Gastroesophageal sphincter (tissue), 4 donors: Measurements from ENCODE around the gene FLOT2. TPM values are rescaled to one million over a fixed set of nuclear protein-coding genes. Genes with fewer than 3 reads are reported as not detected.

Experiments used
- ATAC-seq: fragments of 150-250 bp; one replicate; pipeline ENCODE4 v1.9.1; 2016; ENCODE audit warnings: mild to moderate bottlenecking, moderate library complexity
- H3K27ac ChIP-seq, 4 donors: fragments of 200-600 bp; sonication (generic) in 3 of 4; 1 replicate in 3 of 4; 2 replicates in 1 of 4; pipeline ENCODE4 v1.5.1; 2016 to 2019
- H3K27me3 ChIP-seq: fragments of 200-600 bp; sonication (generic); one replicate; pipeline ENCODE4 v1.5.1; 2019
- H3K36me3 ChIP-seq, 2 donors: fragments of 200-600 bp; sonication (generic); one replicate each; pipeline ENCODE4 v1.5.1; 2019; ENCODE audit warnings: control low read depth in 1 of 2
- H3K4me1 ChIP-seq, 3 donors: fragments of 200-600 bp; sonication (generic); 1 replicate in 2 of 3; 2 replicates in 1 of 3; pipeline ENCODE4 v1.5.1; 2016 to 2019; ENCODE audit warnings: control low read depth in 2 of 3
- H3K4me3 ChIP-seq, 2 donors: fragments of 200-600 bp; sonication (generic); one replicate each; pipeline ENCODE4 v1.5.1; 2019; ENCODE audit warnings: mild to moderate bottlenecking in 1 of 2, moderate library complexity in 1 of 2
- H3K9me3 ChIP-seq, 3 donors: fragments of 200-600 bp; sonication (generic); one replicate each; pipeline ENCODE4 v1.5.1; 2017 to 2019; ENCODE audit warnings: control low read depth in 2 of 3
- EP300 ChIP-seq: sonication (generic); formaldehyde crosslinking; IDR thresholded peaks from one replicate; pipeline ENCODE4 v1.6.1; 2017; ENCODE audit warnings: antibody characterized with exemption, mild to moderate bottlenecking
- POLR2A ChIP-seq, 2 donors: fragments of 450-650 bp; IDR thresholded peaks; one replicate each; pipeline ENCODE4 v1.6.1; 2017; ENCODE audit warnings: antibody characterized with exemption in 2 of 2, mild to moderate bottlenecking in 2 of 2, moderate library complexity in 1 of 2
- POLR2AphosphoS5 ChIP-seq: sonication (generic); formaldehyde crosslinking; IDR thresholded peaks from one replicate; pipeline ENCODE4 v1.6.1; 2017; ENCODE audit warnings: antibody characterized with exemption
- WGBS, 2 donors: methylation state at CpG; one replicate each; pipeline ENCODE4 v1.1.5; 2018; ENCODE audit warnings: low coverage in 1 of 2; 5-methylcytosine and 5-hydroxymethylcytosine counted together
- total RNA-seq, 4 donors: library from RNA; depleted of rRNA; stranded (reverse); fragments of >200 nt; gene quantifications; one replicate each; pipeline ENCODE4 v1.1.0, GENCODE V29; 2016
- TF ChIP-seq, protein P1 (sequence below), 4 experiments: fragments of 200-600 bp in 2 of 4; fragments of 450-650 bp in 2 of 4; sonication (generic) in 1 of 4; IDR thresholded peaks; one replicate each; pipeline ENCODE4 v1.5.1; 2017 to 2019; ENCODE audit warnings: antibody characterized with exemption in 4 of 4, mild to moderate bottlenecking in 2 of 4, moderate library complexity in 2 of 4

FLOT2 gene
- total RNA-seq, 4 donors from 2014 or later: 71.6 to 107 (median 91.2) TPM

DNA sequence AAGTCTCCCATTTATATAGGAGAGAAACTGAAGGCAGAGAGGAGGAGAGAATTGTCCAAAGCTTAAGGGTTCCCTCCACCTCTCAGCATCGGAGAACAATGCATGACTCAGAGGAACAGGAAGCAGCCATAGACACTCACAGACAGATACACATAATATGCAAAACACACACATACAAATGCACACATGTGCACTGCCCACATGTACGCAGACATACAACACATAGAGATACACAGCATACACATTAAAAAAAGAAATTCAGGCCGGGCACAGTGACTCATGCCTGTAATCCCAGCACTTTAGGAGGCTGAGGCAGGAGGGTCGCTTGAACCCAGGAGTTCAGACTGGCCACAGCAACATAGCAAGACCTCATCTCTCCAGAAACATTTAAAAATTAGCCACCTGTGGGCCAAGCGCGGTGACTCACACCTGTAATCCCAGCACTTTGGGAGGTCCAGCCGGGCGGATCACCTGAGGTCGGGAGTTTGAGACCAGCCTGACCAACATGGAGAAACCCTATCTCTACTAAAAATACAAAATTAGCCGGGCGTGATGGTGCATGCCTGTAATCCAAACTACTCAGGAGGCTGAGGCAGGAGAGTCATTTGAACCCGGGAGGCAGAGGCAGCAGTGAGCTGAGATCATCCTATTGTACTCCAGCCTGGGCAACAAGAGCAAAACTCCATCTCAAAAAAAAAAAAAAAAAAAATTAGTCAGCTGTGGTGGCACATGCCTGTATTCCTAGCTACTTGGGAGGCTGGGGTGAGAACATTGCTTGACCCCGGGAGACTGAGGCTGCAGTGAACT lies 31.4 kb downstream of the FLOT2 start:
- Histone ChIP-seq H3K4me1 (no peaks in the 10 kb centered on the region), H3K4me3 (no peak overlapping the region), H3K36me3 (peaks cover 0 to 6% of the 10 kb centered on the region in 2 donors), H3K27ac (no peak overlapping the region), H3K9me3 (no peaks in the 10 kb centered on the region), H3K27me3 (no peaks in the 10 kb centered on the region)
- ATAC-seq: no peak
- TF ChIP-seq EP300 (no peak), POLR2AphosphoS5 (no peak), POLR2A (IDR thresholded peaks at IDR 0.05) (no peak)
- TF ChIP-seq, protein P1, sequence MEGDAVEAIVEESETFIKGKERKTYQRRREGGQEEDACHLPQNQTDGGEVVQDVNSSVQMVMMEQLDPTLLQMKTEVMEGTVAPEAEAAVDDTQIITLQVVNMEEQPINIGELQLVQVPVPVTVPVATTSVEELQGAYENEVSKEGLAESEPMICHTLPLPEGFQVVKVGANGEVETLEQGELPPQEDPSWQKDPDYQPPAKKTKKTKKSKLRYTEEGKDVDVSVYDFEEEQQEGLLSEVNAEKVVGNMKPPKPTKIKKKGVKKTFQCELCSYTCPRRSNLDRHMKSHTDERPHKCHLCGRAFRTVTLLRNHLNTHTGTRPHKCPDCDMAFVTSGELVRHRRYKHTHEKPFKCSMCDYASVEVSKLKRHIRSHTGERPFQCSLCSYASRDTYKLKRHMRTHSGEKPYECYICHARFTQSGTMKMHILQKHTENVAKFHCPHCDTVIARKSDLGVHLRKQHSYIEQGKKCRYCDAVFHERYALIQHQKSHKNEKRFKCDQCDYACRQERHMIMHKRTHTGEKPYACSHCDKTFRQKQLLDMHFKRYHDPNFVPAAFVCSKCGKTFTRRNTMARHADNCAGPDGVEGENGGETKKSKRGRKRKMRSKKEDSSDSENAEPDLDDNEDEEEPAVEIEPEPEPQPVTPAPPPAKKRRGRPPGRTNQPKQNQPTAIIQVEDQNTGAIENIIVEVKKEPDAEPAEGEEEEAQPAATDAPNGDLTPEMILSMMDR (IDR thresholded peaks at IDR 0.05): no peak
- 79 to 90% methylated on average over 4 to 5 of the region's 13 CpGs for whole genome bisulfite sequencing, 2 donors

DNA sequence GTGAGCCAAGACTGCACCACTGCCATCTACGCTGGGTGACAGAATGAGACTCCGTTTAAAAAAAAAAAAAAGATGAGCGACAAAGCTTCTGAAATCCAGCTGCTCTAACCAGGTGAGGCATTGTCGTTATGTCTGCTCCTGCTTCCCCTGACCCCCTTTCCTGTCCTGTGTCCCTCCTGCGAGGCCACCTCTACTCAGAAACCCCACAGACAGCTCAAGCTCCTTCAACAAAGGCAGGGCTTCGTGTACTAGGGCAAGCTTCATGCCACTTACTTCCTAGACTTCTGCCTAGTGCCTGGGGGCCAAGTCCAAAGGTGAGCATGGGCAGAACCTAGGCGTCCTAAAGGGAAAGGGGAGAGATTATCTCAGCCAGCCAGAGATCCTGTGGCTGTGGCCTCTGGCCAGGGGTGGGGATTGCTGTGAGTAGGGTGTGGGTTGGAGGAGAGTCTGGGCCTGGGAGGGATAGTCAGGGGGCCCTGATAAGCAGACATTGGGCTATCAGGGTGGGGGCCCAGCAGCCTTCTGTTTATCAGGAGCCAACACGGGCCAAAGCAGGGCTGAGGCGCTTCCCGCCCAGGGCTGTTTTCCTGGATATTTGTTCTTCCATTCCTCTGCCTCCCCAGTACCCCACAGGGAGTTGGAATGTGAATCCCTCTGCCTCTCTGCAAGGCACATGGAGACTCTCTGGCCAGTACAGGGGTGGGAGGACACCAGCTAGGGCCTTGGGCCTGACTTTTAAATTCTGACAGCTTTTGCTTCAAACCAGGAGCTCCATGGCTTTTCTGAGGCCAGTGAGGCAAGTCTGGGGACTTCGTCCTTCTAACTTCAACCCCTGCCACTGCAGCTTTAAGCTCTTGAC lies 32.3 kb downstream of the FLOT2 start:
- Histone ChIP-seq H3K27ac (no peak overlapping the region), H3K4me1 (no peaks in the 10 kb centered on the region), H3K4me3 (no peak overlapping the region), H3K9me3 (no peaks in the 10 kb centered on the region), H3K36me3 (peaks cover 0 to 16% of the 10 kb centered on the region in 2 donors), H3K27me3 (no peaks in the 10 kb centered on the region)
- WGBS, 2 donors: 81 to 86% methylated on average over 3 to 5 of the region's 11 CpGs
- peak; percentile 25 for ATAC-seq
- TF ChIP-seq EP300: no peak
- TF ChIP-seq, protein P1 (IDR thresholded peaks at IDR 0.05): no peak
- TF ChIP-seq POLR2AphosphoS5: no peak
- no peak for TF ChIP-seq POLR2A (IDR thresholded peaks at IDR 0.05)

DNA sequence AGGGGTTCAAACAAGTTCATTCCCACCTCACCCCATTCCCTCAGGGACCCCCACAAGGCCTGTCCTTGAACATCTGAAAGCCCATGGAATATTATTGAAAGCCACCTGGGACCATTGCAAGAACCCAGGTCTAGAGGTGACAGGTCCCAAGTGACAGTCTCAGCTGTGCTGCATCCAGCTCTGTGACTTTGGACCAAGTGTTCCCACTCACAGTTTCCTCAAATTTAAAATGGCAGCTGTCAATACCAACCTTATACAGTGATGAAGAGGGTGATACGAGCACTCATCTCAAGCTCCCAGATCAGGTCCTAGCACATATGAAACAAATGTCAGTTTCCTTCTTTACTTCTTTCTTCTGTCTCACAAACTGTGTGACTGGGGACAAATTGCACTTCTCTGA lies 33.6 kb downstream of the FLOT2 start:
- Histone ChIP-seq H3K4me1 (no peaks in the 10 kb centered on the region), H3K36me3 (peaks cover 0 to 28% of the 10 kb centered on the region in 2 donors), H3K9me3 (no peaks in the 10 kb centered on the region), H3K27me3 (no peaks in the 10 kb centered on the region), H3K4me3 (no peak overlapping the region), H3K27ac (no peak overlapping the region)
- TF ChIP-seq POLR2A (IDR thresholded peaks at IDR 0.05): no peak
- no peak for TF ChIP-seq POLR2AphosphoS5
- no peak for TF ChIP-seq EP300
- TF ChIP-seq, protein P1 (IDR thresholded peaks at IDR 0.05): no peak
- WGBS, 2 donors: 91 to 100% methylated on average over 1 of the region's 1 CpG
- no peak for ATAC-seq

DNA sequence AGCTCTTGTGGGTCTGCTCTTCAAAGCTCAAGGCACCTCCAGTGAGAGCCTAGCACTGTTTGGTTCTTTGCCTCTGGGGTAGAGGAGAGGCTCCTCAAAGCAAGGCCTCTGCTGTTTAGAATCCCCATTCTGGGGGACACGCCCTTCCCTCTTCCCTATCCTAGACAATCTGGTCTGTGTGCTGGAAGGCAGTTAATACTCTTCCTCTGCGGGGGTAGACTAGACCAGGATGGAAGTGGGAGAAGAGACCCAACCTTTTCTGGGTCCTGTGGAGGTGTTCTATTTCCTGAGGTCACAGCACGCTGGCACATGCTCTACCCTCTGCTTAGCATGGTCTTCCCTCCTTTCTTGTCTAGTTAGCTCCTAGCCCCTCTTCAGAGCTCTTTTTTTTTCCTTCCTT lies 35.0 kb downstream of the FLOT2 start:
- ATAC-seq: no peak
- 100% methylated on average over 2 of the region's 3 CpGs for WGBS, 2 donors
- H3K9me3 ChIP-seq: no peaks in the 10 kb centered on the region
- H3K4me1 ChIP-seq: no peaks in the 10 kb centered on the region
- peaks cover 0 to 42% of the 10 kb centered on the region in 2 donors for H3K36me3 ChIP-seq
- no peak overlapping the region for H3K27ac ChIP-seq
- no peaks in the 10 kb centered on the region for H3K27me3 ChIP-seq
- TF ChIP-seq, protein P1 (IDR thresholded peaks at IDR 0.05): no peak
- TF ChIP-seq EP300 (no peak), POLR2AphosphoS5 (no peak), POLR2A (IDR thresholded peaks at IDR 0.05) (no peak)
- no peak overlapping the region for H3K4me3 ChIP-seq
